PC-9 (cell line): ENCODE measurements around the gene IVL. TPM values are rescaled to one million over a fixed set of nuclear protein-coding genes. Genes with fewer than 3 reads are reported as not detected.

Source experiments
- BruUV-seq: library from RNA; stranded (reverse); fragments of 400-500 nt; replicated peaks from 2 replicates; lab custom pipeline; 2021; lab: Mats Ljungman, UMichigan
- CTCF ChIA-PET: fragments of 300-600 bp; sonication (Branson Sonifier 250); formaldehyde crosslinking; loops from one replicate; lab custom pipeline; 2022; ENCODE audit warnings: antibody characterized with exemption; lab: Charles Lee
- POLR2A ChIA-PET: fragments of 300-600 bp; sonication (Branson Sonifier 250); formaldehyde crosslinking; loops from one replicate; lab custom pipeline; 2022; ENCODE audit warnings: antibody characterized with exemption; ENCODE audit not compliant: unreplicated experiment; lab: Charles Lee
- DNase-seq, 2 experiments: peaks; one replicate each; pipeline versions ENCODE4 v3.0.0 to v3.0.0-alpha.2; 2015 to 2022; ENCODE audit warnings: mixed read lengths in 1 of 2
- H2AFZ ChIP-seq: fragments of 200-600 bp; sonication (generic); 2 replicates; pipeline ENCODE4 v1.8.1; 2017; ENCODE audit warnings: antibody characterized with exemption
- H3F3A ChIP-seq: fragments of 200-600 bp; sonication (generic); 2 replicates; pipeline ENCODE4 v1.8.1; 2017; ENCODE audit warnings: antibody characterized with exemption, mild to moderate bottlenecking, low read depth; ENCODE audit not compliant: insufficient read depth
- H3K27ac ChIP-seq: fragments of 200-600 bp; sonication (generic); 2 replicates; pipeline ENCODE4 v1.6.1; 2016; ENCODE audit warnings: mixed run types
- H3K27me3 ChIP-seq: fragments of 200-600 bp; sonication (generic); 2 replicates; pipeline ENCODE4 v1.6.1; 2016; ENCODE audit warnings: low read depth, mixed run types; ENCODE audit not compliant: insufficient read depth
- H3K36me3 ChIP-seq: fragments of 200-600 bp; sonication (generic); 2 replicates; pipeline ENCODE4 v1.6.1; 2016; ENCODE audit warnings: low read depth, mixed run types
- H3K4me1 ChIP-seq: fragments of 200-600 bp; sonication (generic); replicated peaks from 2 replicates; pipeline ENCODE4 v1.6.1; 2016; ENCODE audit warnings: mixed run types; ENCODE audit not compliant: insufficient read depth
- H3K4me2 ChIP-seq: fragments of 200-600 bp; sonication (generic); 2 replicates; pipeline ENCODE4 v1.6.1; 2017; ENCODE audit warnings: mixed run types
- H3K4me3 ChIP-seq: fragments of 200-600 bp; sonication (generic); 2 replicates; pipeline ENCODE4 v1.6.1; 2016; ENCODE audit warnings: mixed run types
- H3K79me2 ChIP-seq: fragments of 200-600 bp; sonication (generic); 2 replicates; pipeline ENCODE4 v1.6.1; 2017; ENCODE audit warnings: low read depth, mixed run types
- H3K9me2 ChIP-seq: fragments of 200-600 bp; sonication (generic); 2 replicates; pipeline ENCODE4 v1.8.1; 2017; ENCODE audit warnings: mild to moderate bottlenecking; ENCODE audit not compliant: insufficient read depth
- H3K9me3 ChIP-seq: fragments of 200-600 bp; sonication (generic); 2 replicates; pipeline ENCODE4 v1.8.1; 2016; ENCODE audit warnings: low read depth; ENCODE audit not compliant: insufficient read depth
- H4K20me1 ChIP-seq: fragments of 200-600 bp; sonication (generic); 2 replicates; pipeline ENCODE4 v1.8.1; 2017; ENCODE audit not compliant: insufficient read depth
- EZH2 ChIP-seq: fragments of 200-600 bp; sonication (generic); IDR thresholded peaks from 2 replicates; pipeline ENCODE4 v1.8.0; 2017; ENCODE audit warnings: antibody characterized with exemption, low read depth
- intact Hi-C: fragments of 100-400 bp; cut with micrococcal nuclease; formaldehyde crosslinking; loops from one replicate; pipeline ENCODE4 v1.10.0; 2022; ENCODE audit not compliant: unreplicated experiment
- total RNA-seq: library from RNA; stranded (reverse); gene quantifications from 2 replicates; pipeline ENCODE4 v1.2.3, GENCODE V29; 2021
- TF ChIP-seq, protein P1 (sequence below): fragments of 200-600 bp; sonication (generic); conservative IDR thresholded peaks from 2 replicates; pipeline ENCODE4 v1.6.1; 2017; ENCODE audit warnings: mixed run types, antibody characterized with exemption, mild to moderate bottlenecking, moderate library complexity

Gene IVL
- total RNA-seq, 1 experiment from 2014 or later = not detected

DNA sequence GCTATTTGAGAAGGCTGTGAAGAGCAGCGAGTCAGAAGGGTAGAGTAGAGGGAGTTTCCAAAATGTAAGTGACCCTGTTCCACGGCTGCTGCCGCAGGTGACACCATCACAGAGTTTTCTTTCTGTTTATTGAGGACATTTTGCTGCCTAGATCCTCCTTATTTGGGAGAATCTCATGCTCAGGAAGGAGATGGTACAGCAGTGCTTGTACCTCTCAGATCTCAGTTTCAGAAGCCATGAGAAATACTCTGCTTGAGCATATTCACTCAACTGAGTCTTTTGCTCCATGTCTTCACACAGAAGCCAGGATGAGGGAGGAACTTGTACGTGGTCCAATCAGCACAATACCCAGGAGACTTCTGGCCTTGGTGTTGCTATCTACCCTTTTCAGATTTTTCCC is 47.0 kb upstream of the IVL start:
- no peaks in the 10 kb centered on the region for H3K9me2 ChIP-seq
- POLR2A ChIA-PET = no interaction called here
- CTCF ChIA-PET = no interaction called here
- H3K79me2 ChIP-seq = no peaks in the 10 kb centered on the region
- H3K4me2 ChIP-seq = no peak overlapping the region
- no peak overlapping the region for H3K4me3 ChIP-seq
- intact Hi-C loops = no loop called here
- TF ChIP-seq, protein P1, sequence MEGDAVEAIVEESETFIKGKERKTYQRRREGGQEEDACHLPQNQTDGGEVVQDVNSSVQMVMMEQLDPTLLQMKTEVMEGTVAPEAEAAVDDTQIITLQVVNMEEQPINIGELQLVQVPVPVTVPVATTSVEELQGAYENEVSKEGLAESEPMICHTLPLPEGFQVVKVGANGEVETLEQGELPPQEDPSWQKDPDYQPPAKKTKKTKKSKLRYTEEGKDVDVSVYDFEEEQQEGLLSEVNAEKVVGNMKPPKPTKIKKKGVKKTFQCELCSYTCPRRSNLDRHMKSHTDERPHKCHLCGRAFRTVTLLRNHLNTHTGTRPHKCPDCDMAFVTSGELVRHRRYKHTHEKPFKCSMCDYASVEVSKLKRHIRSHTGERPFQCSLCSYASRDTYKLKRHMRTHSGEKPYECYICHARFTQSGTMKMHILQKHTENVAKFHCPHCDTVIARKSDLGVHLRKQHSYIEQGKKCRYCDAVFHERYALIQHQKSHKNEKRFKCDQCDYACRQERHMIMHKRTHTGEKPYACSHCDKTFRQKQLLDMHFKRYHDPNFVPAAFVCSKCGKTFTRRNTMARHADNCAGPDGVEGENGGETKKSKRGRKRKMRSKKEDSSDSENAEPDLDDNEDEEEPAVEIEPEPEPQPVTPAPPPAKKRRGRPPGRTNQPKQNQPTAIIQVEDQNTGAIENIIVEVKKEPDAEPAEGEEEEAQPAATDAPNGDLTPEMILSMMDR = no peak
- TF ChIP-seq EZH2 = no peak
- H3K27me3 ChIP-seq = peaks cover 4% of the 10 kb centered on the region; the same call in 1 of the 2 replicates
- no peak overlapping the region; the same call in 1 of the 2 replicates for H2AFZ ChIP-seq
- no peak overlapping the region for H3K27ac ChIP-seq
- no peaks in the 10 kb centered on the region for H3K4me1 ChIP-seq
- BruUV-seq = no TSS peak
- DNase-seq = no peak
- no peaks in the 10 kb centered on the region for H3K9me3 ChIP-seq
- H4K20me1 ChIP-seq = no peaks in the 10 kb centered on the region
- no peaks in the 10 kb centered on the region for H3F3A ChIP-seq
- H3K36me3 ChIP-seq = no peaks in the 10 kb centered on the region

DNA sequence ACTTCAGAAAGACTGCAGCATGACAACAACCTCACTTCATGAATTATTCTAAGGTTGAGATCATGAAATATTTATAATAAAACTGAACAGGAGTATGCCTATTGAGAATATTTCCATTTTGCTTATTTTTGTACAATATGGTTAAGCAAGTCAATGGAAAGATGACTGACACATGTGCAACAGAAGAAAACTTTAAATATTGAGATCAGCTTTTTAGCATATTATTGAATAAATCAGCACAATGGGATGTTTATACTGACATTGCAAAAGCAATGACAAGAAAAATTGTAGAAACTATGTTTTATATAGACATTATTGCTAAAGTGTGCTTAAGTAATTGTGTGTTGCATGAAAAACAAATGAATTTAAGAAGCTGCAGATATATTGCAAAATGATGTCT is 43.9 kb upstream of the IVL start:
- no TSS peak for BruUV-seq
- CTCF ChIA-PET = interaction anchor here (0.6 kb wide), 1 partner anchor 17 kb away, joined by 3 read pairs; no protein-coding TSS in a partner anchor
- H3K9me3 ChIP-seq = no peaks in the 10 kb centered on the region
- H3K4me2 ChIP-seq = no peak overlapping the region
- H2AFZ ChIP-seq = no peak overlapping the region
- no peaks in the 10 kb centered on the region for H4K20me1 ChIP-seq
- no peak overlapping the region for H3K4me3 ChIP-seq
- H3K27ac ChIP-seq = no peak overlapping the region
- POLR2A ChIA-PET = no interaction called here
- H3K27me3 ChIP-seq = no peaks in the 10 kb centered on the region
- no peaks in the 10 kb centered on the region for H3F3A ChIP-seq
- intact Hi-C loops = no loop called here
- H3K79me2 ChIP-seq = no peaks in the 10 kb centered on the region
- TF ChIP-seq EZH2 = no peak
- TF ChIP-seq, protein P1 = no peak
- H3K36me3 ChIP-seq = no peaks in the 10 kb centered on the region
- no peaks in the 10 kb centered on the region for H3K9me2 ChIP-seq
- H3K4me1 ChIP-seq = no peaks in the 10 kb centered on the region
- DNase-seq = no peak

DNA sequence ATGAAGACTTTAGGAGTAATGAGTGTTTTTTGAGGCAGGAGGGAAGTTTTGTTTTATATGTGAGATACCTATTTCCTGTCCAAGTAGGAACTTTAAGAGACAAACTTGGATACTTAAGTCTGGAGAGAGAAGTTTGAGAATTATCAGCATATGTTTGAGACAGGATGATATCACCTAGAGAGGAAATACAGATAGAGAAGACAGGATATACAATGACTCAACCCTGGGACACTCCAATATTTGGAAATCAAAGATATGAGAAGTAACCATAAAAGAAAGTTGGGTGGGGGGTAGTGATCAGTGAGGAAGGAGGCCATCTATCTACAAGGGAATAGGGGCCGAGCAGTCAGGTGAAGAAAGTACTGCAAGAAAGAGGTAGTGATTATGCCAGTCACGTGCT is 42.0 kb upstream of the IVL start:
- Histone ChIP-seq H3K27ac (no peak overlapping the region), H3K9me3 (no peaks in the 10 kb centered on the region), H3K79me2 (no peaks in the 10 kb centered on the region), H2AFZ (no peak overlapping the region), H3K27me3 (no peaks in the 10 kb centered on the region), H3K4me2 (no peak overlapping the region), H3K4me1 (no peaks in the 10 kb centered on the region), H3K36me3 (no peaks in the 10 kb centered on the region), H3K4me3 (no peak overlapping the region), H4K20me1 (no peaks in the 10 kb centered on the region), H3K9me2 (no peaks in the 10 kb centered on the region), H3F3A (no peaks in the 10 kb centered on the region)
- BruUV-seq = no TSS peak
- CTCF ChIA-PET = interaction anchor here (0.6 kb wide), 1 partner anchor 399 kb away, joined by 3 read pairs; no protein-coding TSS in a partner anchor
- POLR2A ChIA-PET = no interaction called here
- intact Hi-C loops = no loop called here
- no peak for DNase-seq
- TF ChIP-seq, protein P1 = no peak
